ENCODE results near the gene GNB5. TPM values are rescaled to one million over a fixed set of nuclear protein-coding genes. Genes with fewer than 3 reads are reported as not detected.
"Not testable (repeated sequence)": the region's sequence is repeated elsewhere in the genome, so short reads cannot be mapped to it uniquely, and the experiment has no call there.

The GNB5 gene
- 48.6 TPM for total RNA-seq

DNA sequence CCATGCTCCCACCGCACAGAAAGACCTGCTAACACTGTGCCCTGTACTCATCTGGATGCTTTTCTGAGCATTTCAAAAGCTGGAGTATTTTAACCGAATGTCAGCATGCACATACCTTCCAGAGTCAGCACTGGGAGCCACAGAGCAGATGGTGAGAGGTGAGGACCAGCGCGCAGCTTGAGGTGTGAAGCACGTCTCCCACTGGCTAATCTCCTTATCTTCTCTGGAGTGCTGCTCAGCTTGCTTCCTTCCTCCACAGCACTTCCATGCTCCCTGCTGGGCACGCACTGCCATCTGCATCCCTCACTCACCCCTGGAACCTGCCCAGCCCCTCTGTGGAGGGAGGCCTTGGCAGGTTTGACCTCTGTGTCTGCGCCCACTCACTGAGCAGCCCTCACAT, at the start of gene GNB5:
TSS of gene GNB5 (minus strand) at position 186 of the 400 bp plus-strand sequence. CDS start 6,716 bp downstream, outside the sequence.
- H3K36me3 ChIP-seq = peaks cover 0 to 3% of the 10 kb centered on the region in 2 donors
- intact Hi-C loops (cut with DNase I) = no loop called here
- DNase-seq (ENCODE audit: extremely low spot score in 2 of 2) = no peak
- no peaks in the 10 kb centered on the region for H3K9me3 ChIP-seq
- no peaks in the 10 kb centered on the region for H3K4me1 ChIP-seq
- TF ChIP-seq POLR2AphosphoS5 (IDR thresholded peaks at IDR 0.05; ENCODE audit: insufficient read depth in 1 of 2, low read depth in 1 of 2) (no peak), POLR2A (IDR thresholded peaks at IDR 0.05) (no peak)
- TF ChIP-seq, protein P1, sequence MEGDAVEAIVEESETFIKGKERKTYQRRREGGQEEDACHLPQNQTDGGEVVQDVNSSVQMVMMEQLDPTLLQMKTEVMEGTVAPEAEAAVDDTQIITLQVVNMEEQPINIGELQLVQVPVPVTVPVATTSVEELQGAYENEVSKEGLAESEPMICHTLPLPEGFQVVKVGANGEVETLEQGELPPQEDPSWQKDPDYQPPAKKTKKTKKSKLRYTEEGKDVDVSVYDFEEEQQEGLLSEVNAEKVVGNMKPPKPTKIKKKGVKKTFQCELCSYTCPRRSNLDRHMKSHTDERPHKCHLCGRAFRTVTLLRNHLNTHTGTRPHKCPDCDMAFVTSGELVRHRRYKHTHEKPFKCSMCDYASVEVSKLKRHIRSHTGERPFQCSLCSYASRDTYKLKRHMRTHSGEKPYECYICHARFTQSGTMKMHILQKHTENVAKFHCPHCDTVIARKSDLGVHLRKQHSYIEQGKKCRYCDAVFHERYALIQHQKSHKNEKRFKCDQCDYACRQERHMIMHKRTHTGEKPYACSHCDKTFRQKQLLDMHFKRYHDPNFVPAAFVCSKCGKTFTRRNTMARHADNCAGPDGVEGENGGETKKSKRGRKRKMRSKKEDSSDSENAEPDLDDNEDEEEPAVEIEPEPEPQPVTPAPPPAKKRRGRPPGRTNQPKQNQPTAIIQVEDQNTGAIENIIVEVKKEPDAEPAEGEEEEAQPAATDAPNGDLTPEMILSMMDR (IDR thresholded peaks at IDR 0.05) = no peak
- H3K4me3 ChIP-seq = no peak within 1 kb of the TSS
- no peaks in the 10 kb centered on the region for H3K27me3 ChIP-seq
- no peak within 1 kb of the TSS for H3K27ac ChIP-seq

DNA sequence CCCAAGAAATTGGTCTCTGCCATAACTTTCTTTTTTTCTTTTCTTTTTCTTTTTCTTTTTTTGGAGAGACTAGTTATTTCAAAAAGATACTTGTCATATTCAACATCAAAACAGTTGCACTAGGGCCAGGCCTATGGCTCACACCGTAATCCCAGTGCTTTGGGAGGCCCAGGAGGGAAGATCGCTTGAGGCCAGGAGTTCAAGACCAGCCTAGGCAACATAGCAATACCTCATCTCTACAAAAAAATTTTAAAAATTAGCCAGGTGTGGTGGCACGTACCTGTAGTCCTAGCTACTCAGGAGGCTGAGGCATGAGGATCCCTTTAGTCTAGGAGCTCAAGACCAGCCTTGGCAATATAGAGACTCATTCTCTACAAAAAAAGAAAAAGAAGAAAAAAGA, 49.0 kb upstream of the GNB5 start:
- Histone ChIP-seq H3K27me3 (no peaks in the 10 kb centered on the region), H3K27ac (no peak overlapping the region), H3K36me3 (no peaks in the 10 kb centered on the region), H3K4me1 (no peaks in the 10 kb centered on the region), H3K4me3 (no peak overlapping the region), H3K9me3 (no peaks in the 10 kb centered on the region)
- DNase-seq (ENCODE audit: extremely low spot score in 2 of 2) = no peak
- intact Hi-C loops (cut with DNase I) = no loop called here
- no peak for TF ChIP-seq POLR2A (IDR thresholded peaks at IDR 0.05)
- TF ChIP-seq, protein P1 (IDR thresholded peaks at IDR 0.05) = no peak
- TF ChIP-seq POLR2AphosphoS5 (IDR thresholded peaks at IDR 0.05; ENCODE audit: insufficient read depth in 1 of 2, low read depth in 1 of 2) = no peak

DNA sequence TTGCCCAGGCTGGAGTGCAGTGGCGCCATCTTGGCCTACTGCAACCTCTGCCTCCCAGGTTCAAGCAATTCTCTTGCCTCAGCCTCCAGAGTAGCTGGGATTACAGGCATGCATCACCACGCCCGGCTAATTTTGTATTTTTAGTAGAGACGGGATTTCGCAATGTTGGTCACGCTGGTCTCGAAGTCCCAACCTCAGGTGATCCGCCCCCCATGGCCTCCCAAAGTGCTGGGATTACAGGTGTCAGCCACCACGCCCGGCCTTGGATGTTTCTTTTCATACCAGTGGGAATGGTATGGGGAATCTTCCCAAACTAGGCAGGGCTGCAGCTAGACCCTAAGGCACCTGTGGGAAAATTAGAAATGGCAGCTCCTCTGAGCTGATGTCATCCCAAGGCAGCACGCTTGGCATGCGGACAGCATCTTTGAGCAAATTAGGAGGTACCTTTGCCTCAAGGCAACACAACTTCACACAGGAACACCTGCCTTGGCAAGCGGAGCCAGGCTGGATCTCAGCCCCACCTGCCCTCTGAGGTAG, 47.9 kb upstream of the GNB5 start:
- H3K27ac ChIP-seq; H3K36me3 ChIP-seq; H3K4me3 ChIP-seq; H3K4me1 ChIP-seq; intact Hi-C loops (cut with DNase I); H3K9me3 ChIP-seq; H3K27me3 ChIP-seq; DNase-seq (ENCODE audit: extremely low spot score in 2 of 2): not testable (repeated sequence)

DNA sequence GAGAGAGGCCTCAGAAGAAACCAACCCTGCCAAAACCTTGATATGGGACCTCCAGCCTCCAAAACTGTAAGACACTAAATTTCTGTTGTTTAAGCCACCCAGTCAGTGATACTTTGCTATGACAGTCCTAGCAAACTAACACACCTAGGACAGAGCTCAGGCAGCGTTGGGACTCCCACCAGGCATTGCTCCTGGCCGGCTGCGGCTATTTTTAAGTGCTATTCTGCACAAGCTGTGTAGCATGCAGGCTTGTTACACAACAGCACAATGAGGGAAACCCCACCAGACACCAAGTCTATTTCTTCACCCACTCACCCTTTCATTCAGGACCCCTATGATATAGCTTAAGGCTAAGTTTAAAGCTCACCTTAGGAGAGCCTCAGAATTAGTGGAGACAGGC, 47.0 kb upstream of the GNB5 start:
- Histone ChIP-seq H3K27me3 (no peaks in the 10 kb centered on the region), H3K4me1 (no peaks in the 10 kb centered on the region), H3K36me3 (no peaks in the 10 kb centered on the region), H3K4me3 (no peak overlapping the region), H3K27ac (no peak overlapping the region), H3K9me3 (no peaks in the 10 kb centered on the region)
- intact Hi-C loops (cut with DNase I) = no loop called here
- DNase-seq (ENCODE audit: extremely low spot score in 2 of 2) = no peak
- TF ChIP-seq POLR2A (IDR thresholded peaks at IDR 0.05) = no peak
- TF ChIP-seq, protein P1 (IDR thresholded peaks at IDR 0.05) = no peak
- no peak for TF ChIP-seq POLR2AphosphoS5 (IDR thresholded peaks at IDR 0.05; ENCODE audit: insufficient read depth in 1 of 2, low read depth in 1 of 2)

DNA sequence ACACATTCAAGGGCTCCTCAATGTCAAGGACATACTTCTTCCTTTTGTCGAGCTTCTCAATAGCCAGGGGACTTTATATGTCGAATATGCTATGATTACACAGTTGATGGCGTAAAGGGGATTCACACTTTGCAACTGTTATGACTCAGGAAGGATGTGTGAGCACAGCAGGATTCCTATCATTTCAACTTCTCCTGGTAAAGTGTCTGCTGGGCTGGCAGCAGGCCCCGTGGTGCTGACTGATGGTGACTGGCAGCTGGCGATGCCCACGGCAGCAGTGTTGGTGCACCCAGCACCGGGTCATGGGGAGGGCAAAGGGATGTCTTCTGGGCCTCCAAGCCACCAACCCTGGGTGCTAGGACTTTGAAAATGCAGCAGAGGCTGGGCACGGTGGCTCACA, 44.8 kb upstream of the GNB5 start:
- DNase-seq (ENCODE audit: extremely low spot score in 2 of 2) = no peak
- intact Hi-C loops (cut with DNase I) = no loop called here
- Histone ChIP-seq H3K9me3 (no peaks in the 10 kb centered on the region), H3K4me3 (no peak overlapping the region), H3K27me3 (no peaks in the 10 kb centered on the region), H3K36me3 (no peaks in the 10 kb centered on the region), H3K4me1 (no peaks in the 10 kb centered on the region), H3K27ac (no peak overlapping the region)
- no peak for TF ChIP-seq POLR2AphosphoS5 (IDR thresholded peaks at IDR 0.05; ENCODE audit: insufficient read depth in 1 of 2, low read depth in 1 of 2)
- TF ChIP-seq, protein P1 (IDR thresholded peaks at IDR 0.05) = no peak
- no peak for TF ChIP-seq POLR2A (IDR thresholded peaks at IDR 0.05)
